Fibroblast of pulmonary artery (primary cell): ENCODE results near the gene CCRL2.
A peak's percentile ranks its signal among the peaks of the same experiment; 100 is the strongest.
"Not testable (repeated sequence)": the region's sequence is repeated elsewhere in the genome, so short reads cannot be mapped to it uniquely, and the experiment has no call there.

Experiments used
- DNase-seq: peaks from one replicate; pipeline ENCODE4 v3.0.0-alpha.2; 2010; ENCODE audit warnings: low read depth
- H3K4me3 ChIP-seq: replicated peaks from 2 replicates; pipeline ENCODE4 v1.5.1; 2011; ENCODE audit warnings: low read depth, mild to moderate bottlenecking, control low read depth, low read length, moderate library complexity
- TF ChIP-seq, protein P1 (sequence below): IDR thresholded peaks from 2 replicates; pipeline ENCODE4 v1.5.1; 2011; ENCODE audit warnings: mild to moderate bottlenecking, control low read depth, low read length, inconsistent platforms; ENCODE audit errors: missing control alignments

CCRL2 gene

DNA sequence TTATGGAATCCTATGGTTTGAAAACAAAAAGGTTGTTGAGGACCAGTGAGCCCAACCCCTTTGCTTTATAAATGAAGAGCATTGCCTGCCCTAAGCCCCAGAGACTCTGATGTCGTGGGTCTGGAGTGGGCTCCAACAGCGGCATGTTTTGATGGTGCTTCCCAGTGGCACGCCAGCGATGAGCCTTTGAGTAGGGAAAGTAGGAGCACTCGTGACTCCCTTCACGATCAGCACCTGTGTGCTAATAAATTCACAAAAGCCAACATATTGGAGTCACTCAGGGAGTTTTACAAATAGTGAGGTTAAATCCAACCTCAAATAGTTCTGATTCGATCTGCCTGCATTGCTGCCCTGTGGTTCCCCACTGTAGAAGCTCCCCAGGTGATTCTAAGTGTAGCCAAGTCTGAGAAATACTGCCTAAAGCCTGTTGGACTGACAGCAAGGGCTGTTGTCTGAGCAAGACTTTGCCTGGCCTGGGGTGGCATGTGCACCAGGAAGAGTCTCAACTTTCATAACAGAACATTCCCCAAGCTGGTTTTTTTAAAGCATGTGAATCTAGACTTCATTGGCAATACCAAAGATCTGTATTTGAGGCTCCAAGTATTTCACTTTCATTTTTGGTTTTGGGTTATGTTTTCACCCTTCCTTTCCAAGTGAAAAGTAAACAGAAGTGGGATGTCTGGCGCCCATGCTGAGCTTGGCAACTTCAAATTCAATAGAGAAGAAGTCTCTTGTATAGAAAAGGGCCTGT lies 26.4 kb upstream of the CCRL2 start:
- no peak overlapping the region for H3K4me3 ChIP-seq
- no peak for DNase-seq
- TF ChIP-seq, protein P1, sequence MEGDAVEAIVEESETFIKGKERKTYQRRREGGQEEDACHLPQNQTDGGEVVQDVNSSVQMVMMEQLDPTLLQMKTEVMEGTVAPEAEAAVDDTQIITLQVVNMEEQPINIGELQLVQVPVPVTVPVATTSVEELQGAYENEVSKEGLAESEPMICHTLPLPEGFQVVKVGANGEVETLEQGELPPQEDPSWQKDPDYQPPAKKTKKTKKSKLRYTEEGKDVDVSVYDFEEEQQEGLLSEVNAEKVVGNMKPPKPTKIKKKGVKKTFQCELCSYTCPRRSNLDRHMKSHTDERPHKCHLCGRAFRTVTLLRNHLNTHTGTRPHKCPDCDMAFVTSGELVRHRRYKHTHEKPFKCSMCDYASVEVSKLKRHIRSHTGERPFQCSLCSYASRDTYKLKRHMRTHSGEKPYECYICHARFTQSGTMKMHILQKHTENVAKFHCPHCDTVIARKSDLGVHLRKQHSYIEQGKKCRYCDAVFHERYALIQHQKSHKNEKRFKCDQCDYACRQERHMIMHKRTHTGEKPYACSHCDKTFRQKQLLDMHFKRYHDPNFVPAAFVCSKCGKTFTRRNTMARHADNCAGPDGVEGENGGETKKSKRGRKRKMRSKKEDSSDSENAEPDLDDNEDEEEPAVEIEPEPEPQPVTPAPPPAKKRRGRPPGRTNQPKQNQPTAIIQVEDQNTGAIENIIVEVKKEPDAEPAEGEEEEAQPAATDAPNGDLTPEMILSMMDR: no peak

DNA sequence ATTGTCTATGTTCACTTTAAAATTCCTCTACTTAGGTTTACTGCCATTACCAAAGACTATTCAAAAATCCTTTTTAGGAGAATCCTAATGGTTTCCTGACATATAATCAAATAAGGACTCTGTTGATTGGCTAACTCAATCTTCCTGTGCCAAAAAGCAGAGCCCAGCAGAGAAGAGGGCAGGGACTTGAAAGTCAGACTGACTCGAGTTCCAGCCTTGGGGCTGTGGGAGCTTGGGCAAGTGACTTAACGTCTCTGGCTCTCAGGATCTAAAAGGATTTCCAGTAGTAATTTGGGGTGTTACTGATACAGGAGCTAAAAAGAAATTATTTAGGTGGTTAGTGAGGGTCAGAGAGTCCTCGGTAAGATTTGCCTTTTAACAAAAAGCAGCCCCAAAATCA lies 25.4 kb upstream of the CCRL2 start:
- TF ChIP-seq, protein P1: no peak
- H3K4me3 ChIP-seq: no peak overlapping the region
- no peak for DNase-seq

DNA sequence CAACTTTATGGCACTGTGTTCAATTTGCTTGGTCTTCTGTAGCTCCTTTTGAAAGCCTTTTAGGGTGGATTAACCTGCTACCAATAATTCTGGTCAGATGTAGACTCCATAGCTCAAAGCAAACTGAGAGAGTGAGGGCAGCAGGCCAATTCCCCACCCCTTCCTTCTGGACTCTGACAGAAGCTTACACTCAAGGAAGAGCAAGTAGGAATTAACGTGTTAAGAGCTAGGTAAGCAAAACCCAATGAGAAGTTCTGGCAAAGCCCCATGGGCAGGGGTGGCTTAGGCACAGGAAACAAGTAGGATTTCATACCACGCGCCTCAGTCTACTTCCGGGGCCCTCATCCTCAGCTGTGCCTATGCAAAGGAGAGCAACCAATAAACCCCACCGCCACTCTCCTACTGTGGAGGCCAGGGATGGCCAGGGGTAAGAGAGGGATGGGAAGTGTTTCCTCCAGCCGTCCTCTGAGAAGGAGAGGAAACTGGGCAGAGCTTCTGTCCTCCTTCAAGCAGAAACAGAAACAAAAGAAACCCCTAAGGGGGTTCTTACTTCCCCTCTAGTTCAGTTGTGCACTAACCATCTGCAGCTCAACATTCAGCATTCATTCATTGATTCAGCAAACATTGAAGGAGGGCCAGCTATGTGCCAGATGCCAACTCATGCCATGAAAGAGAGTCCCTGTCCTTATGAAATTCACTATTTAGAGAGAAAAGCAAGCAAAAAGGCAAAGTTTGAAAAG lies 23.7 kb upstream of the CCRL2 start:
- H3K4me3 ChIP-seq: no peak overlapping the region
- DNase-seq: no peak
- TF ChIP-seq, protein P1: no peak

DNA sequence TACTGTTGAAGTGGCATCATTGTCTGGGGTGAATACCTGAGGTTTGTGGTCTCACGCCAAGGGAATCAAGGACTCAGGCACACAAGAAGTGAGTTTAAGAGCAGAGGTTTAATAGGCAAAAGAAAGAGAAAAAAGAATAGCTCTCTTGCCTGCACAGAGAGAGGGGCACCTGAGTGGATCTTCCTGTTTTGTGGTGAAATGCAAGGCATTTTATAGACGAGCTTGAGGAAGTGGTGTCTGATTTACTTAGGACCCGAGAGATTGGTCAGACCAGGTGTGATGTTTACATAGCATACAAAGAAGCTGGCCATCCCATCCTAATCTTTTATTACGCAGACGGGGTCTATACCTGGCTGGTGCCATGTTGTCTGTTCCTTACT lies 23.1 kb upstream of the CCRL2 start:
- TF ChIP-seq, protein P1: no peak
- no peak for DNase-seq
- H3K4me3 ChIP-seq: no peak overlapping the region

DNA sequence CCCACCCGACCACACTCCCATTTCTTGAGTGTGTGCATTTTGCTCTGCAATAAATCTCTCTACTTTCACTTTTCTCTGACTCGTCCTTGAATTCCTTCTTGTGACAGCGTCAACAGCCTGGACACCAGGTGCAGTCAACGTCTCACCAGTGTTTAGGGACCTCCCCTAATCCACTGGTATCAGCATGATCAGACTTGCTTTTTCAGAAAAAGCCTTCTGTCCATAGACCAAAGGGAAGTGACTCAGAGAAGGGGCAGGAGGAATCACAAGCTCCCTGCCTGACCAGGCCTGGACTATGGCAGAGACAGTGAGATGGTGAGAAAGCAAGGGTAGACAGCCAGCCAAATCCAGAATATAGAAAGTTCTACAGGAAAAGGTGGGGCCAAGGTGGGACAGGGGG lies 20.9 kb upstream of the CCRL2 start:
- H3K4me3 ChIP-seq: no peak overlapping the region
- peak; percentile 38 for DNase-seq
- TF ChIP-seq, protein P1: no peak

DNA sequence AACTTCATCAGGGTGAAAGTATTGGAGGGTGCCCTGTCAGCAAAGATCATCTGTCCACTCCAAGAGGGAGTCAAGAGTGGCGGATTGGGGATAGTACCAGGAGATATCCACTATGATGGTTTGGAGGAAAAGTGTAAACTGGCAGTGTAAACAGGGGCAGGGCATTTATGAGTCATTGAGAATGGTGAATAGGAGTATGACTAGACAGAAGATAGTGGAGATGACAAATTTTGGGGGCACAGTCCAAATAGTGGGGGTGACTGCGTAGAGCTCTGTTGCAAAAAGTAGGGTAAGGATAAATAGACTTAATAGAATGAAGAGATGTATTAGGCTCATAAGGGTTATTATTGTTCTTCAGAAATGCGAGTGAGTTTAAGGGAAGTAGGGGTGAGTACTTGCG lies 18.2 kb upstream of the CCRL2 start:
- not testable (repeated sequence) for DNase-seq, H3K4me3 ChIP-seq

DNA sequence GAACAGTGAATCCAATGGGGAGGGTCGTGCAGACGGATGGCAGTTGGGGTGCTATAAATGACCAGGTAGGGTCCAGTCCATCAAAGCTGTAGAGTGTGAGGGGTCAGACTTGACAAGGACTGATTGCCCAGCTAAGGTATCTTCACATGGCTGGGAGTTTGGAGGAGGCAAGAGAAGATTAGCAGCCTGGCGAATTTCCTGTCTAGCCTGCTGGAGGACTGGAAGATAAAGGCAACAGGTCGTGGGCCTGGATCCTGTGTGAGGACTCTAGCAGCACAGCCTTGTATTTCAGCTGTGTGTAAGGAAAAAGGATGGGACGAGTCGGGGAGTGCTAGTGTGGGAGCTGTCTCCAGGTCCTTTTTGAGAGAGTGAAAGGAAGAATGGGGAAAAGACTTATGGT lies 17.8 kb upstream of the CCRL2 start:
- TF ChIP-seq, protein P1: no peak
- no peak overlapping the region for H3K4me3 ChIP-seq

DNA sequence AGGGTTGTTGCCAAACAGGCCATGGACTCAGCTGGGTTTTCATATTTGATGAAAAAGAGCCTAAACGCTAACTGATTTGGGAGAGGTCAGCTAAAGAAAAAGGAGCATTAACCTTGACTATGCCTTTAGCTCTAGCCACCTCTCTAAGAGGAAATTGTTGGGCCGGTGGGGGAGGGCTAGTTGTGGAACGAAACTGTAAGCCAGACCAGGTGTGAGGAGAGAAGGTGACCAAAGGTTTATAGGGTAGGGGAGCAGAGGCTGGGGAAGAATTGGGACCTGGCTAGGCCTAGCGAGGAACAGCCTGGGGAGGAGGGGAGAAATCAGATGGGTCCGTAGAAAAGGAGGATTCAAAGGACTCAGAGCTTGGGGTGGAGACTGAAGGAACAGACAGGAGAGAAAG lies 15.5 kb upstream of the CCRL2 start:
- not testable (repeated sequence) for DNase-seq, H3K4me3 ChIP-seq

More for the DNA sequence above, 17.8 kb upstream of the CCRL2 start:
- DNase-seq: no peak
